ENCODE measurements around the gene ARHGAP22. TPM values are rescaled to one million over a fixed set of nuclear protein-coding genes. Genes with fewer than 3 reads are reported as not detected.

The ARHGAP22 gene
- total and polyA plus RNA-seq, 2 experiments from 2014 or later = 4.8 to 10.7 TPM

DNA sequence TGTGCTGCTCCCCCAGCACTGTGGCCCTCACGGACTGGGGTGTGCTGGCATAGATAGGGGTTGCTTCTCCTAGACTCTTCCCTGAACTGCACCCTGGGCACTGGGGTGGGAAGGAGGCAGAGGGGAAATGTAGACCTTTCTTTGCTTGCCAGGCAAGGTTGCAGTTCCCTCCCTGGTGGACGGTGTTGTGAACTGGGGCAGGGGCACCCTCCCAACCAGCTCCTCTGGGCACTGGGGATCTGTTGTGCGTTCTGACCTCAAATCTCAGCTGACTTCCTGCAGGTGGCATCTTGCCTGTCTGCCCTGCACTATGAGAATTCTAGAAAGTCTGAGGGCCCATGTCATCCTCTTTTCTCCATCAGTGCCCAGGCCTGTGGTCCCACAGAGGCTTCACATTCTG, 53.9 kb downstream of the ARHGAP22 start (continued):
- TF ChIP-seq, protein P1, sequence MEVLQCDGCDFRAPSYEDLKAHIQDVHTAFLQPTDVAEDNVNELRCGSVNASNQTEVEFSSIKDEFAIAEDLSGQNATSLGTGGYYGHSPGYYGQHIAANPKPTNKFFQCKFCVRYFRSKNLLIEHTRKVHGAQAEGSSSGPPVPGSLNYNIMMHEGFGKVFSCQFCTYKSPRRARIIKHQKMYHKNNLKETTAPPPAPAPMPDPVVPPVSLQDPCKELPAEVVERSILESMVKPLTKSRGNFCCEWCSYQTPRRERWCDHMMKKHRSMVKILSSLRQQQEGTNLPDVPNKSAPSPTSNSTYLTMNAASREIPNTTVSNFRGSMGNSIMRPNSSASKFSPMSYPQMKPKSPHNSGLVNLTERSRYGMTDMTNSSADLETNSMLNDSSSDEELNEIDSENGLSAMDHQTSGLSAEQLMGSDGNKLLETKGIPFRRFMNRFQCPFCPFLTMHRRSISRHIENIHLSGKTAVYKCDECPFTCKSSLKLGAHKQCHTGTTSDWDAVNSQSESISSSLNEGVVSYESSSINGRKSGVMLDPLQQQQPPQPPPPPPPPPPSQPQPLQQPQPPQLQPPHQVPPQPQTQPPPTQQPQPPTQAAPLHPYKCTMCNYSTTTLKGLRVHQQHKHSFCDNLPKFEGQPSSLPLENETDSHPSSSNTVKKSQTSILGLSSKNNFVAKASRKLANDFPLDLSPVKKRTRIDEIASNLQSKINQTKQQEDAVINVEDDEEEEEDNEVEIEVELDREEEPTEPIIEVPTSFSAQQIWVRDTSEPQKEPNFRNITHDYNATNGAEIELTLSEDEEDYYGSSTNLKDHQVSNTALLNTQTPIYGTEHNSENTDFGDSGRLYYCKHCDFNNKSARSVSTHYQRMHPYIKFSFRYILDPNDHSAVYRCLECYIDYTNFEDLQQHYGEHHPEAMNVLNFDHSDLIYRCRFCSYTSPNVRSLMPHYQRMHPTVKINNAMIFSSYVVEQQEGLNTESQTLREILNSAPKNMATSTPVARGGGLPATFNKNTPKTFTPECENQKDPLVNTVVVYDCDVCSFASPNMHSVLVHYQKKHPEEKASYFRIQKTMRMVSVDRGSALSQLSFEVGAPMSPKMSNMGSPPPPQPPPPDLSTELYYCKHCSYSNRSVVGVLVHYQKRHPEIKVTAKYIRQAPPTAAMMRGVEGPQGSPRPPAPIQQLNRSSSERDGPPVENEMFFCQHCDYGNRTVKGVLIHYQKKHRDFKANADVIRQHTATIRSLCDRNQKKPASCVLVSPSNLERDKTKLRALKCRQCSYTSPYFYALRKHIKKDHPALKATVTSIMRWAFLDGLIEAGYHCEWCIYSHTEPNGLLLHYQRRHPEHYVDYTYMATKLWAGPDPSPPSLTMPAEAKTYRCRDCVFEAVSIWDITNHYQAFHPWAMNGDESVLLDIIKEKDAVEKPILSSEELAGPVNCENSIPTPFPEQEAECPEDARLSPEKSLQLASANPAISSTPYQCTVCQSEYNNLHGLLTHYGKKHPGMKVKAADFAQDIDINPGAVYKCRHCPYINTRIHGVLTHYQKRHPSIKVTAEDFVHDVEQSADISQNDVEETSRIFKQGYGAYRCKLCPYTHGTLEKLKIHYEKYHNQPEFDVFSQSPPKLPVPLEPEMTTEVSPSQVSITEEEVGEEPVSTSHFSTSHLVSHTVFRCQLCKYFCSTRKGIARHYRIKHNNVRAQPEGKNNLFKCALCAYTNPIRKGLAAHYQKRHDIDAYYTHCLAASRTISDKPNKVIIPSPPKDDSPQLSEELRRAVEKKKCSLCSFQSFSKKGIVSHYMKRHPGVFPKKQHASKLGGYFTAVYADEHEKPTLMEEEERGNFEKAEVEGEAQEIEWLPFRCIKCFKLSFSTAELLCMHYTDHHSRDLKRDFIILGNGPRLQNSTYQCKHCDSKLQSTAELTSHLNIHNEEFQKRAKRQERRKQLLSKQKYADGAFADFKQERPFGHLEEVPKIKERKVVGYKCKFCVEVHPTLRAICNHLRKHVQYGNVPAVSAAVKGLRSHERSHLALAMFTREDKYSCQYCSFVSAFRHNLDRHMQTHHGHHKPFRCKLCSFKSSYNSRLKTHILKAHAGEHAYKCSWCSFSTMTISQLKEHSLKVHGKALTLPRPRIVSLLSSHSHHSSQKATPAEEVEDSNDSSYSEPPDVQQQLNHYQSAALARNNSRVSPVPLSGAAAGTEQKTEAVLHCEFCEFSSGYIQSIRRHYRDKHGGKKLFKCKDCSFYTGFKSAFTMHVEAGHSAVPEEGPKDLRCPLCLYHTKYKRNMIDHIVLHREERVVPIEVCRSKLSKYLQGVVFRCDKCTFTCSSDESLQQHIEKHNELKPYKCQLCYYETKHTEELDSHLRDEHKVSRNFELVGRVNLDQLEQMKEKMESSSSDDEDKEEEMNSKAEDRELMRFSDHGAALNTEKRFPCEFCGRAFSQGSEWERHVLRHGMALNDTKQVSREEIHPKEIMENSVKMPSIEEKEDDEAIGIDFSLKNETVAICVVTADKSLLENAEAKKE (CRISPR knock-in tag; IDR thresholded peaks at IDR 0.05) = no peak

DNA sequence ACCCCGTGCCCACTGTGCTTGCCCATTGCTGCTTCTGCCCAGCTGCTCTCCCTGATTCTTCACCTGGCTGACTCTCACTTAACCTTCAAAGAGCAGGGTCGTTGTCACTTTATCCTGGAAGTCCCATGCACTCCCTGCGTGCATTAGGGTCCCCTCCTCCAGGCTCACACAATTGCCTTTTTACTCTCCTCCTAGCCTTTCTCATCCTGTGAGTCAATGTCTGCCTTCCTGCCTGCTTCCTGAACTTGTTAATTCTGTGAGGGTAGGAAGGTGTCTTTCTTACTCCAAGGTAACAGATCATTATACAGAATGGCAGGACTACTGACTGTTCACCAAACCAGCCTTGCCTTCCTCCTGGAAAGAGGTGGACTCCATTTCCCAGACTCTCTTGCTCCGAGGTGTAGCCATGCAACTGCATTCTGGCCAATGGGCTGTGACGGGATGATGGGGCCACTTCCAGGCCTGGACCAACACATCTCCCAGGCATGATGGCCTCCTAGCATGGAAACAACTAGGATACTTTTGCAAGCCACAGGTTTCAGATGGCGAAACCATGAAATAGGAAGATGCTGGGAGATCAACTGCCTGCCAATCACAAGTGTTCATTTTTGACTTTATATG, 54.7 kb downstream of the ARHGAP22 start:
- no peak for DNase-seq (ENCODE audit: low spot score)
- H3K27me3 Mint-ChIP-seq (ENCODE audit: insufficient read depth, low read depth, poor library complexity) = peaks cover 5% of the 10 kb centered on the region
- no peak overlapping the region for H3K27ac ChIP-seq (ENCODE audit: low read depth)
- TF ChIP-seq, protein P2, sequence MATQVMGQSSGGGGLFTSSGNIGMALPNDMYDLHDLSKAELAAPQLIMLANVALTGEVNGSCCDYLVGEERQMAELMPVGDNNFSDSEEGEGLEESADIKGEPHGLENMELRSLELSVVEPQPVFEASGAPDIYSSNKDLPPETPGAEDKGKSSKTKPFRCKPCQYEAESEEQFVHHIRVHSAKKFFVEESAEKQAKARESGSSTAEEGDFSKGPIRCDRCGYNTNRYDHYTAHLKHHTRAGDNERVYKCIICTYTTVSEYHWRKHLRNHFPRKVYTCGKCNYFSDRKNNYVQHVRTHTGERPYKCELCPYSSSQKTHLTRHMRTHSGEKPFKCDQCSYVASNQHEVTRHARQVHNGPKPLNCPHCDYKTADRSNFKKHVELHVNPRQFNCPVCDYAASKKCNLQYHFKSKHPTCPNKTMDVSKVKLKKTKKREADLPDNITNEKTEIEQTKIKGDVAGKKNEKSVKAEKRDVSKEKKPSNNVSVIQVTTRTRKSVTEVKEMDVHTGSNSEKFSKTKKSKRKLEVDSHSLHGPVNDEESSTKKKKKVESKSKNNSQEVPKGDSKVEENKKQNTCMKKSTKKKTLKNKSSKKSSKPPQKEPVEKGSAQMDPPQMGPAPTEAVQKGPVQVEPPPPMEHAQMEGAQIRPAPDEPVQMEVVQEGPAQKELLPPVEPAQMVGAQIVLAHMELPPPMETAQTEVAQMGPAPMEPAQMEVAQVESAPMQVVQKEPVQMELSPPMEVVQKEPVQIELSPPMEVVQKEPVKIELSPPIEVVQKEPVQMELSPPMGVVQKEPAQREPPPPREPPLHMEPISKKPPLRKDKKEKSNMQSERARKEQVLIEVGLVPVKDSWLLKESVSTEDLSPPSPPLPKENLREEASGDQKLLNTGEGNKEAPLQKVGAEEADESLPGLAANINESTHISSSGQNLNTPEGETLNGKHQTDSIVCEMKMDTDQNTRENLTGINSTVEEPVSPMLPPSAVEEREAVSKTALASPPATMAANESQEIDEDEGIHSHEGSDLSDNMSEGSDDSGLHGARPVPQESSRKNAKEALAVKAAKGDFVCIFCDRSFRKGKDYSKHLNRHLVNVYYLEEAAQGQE (IDR thresholded peaks at IDR 0.05; ENCODE audit: unreplicated experiment) = no peak
- no peak for TF ChIP-seq JUNB (IDR thresholded peaks at IDR 0.05; ENCODE audit: unreplicated experiment)
- TF ChIP-seq, protein P1 (CRISPR knock-in tag; IDR thresholded peaks at IDR 0.05) = no peak
- TF ChIP-seq ZNF331 (CRISPR knock-in tag; IDR thresholded peaks at IDR 0.05; ENCODE audit: low read depth) = no peak

More for the DNA sequence above, 54.7 kb downstream of the ARHGAP22 start:
- Mint-ChIP-seq H3K36me3 (ENCODE audit: low read depth) (no peaks in the 10 kb centered on the region), H3K9me3 (peaks cover 4% of the 10 kb centered on the region), H3K4me1 (peaks cover 7% of the 10 kb centered on the region; the same call in 2 of the 3 replicates), H3K4me3 (no peak overlapping the region), H3K27ac (no peak overlapping the region)
- Histone ChIP-seq H2AFZ (no peak overlapping the region), H3F3A (replicated peaks; ENCODE audit: low read depth) (no peaks in the 10 kb centered on the region), H3K4me2 (no peak overlapping the region), H3K36me3 (ENCODE audit: insufficient read depth) (no peaks in the 10 kb centered on the region), H3K79me2 (replicated peaks; ENCODE audit: insufficient read depth) (no peaks in the 10 kb centered on the region), H3K4me3 (no peak overlapping the region), H4K20me1 (replicated peaks; ENCODE audit: insufficient read depth) (no peaks in the 10 kb centered on the region), H3K9me2 (ENCODE audit: insufficient read depth) (no peaks in the 10 kb centered on the region), H3K4me1 (ENCODE audit: insufficient read depth) (no peaks in the 10 kb centered on the region), H3K27me3 (ENCODE audit: insufficient read depth) (no peaks in the 10 kb centered on the region)
- ATAC-seq = no peak

All from GM23338 (cell line).